GM21786 (cell line): ENCODE measurements around the gene COL6A2.

Source experiments
- ATAC-seq: cut with Tn5 transposase; IDR thresholded peaks from one replicate; pipeline ENCODE4 v1.9.1; 2021; ENCODE audit not compliant: unreplicated experiment

Gene COL6A2

GRCh38 chr21:46124926-46125845 lies 27.3 kb downstream of the COL6A2 start:
- ATAC-seq = no peak

GRCh38 chr21:46125846-46126301 lies 28.0 kb downstream of the COL6A2 start:
- no peak for ATAC-seq

- ATAC-seq = no peak
Observed at GRCh38 chr21:46126309-46127238, 28.7 kb downstream of the COL6A2 start.

- ATAC-seq = no peak
Observed at GRCh38 chr21:46127239-46128105, 29.6 kb downstream of the COL6A2 start.

GRCh38 chr21:46128106-46128932 lies 30.4 kb downstream of the COL6A2 start:
- no peak for ATAC-seq

- no peak for ATAC-seq
Observed at GRCh38 chr21:46128933-46129571, 31.1 kb downstream of the COL6A2 start.

- no peak for ATAC-seq
Observed at GRCh38 chr21:46129846-46130651, 32.1 kb downstream of the COL6A2 start.

- no peak for ATAC-seq
Observed at GRCh38 chr21:46130831-46131587, 33.1 kb downstream of the COL6A2 start.

- ATAC-seq = no peak
Observed at GRCh38 chr21:46131588-46131837, 33.6 kb downstream of the COL6A2 start.

GRCh38 chr21:46131838-46132651 lies 34.1 kb downstream of the COL6A2 start:
- ATAC-seq = no peak

- no peak for ATAC-seq
Observed at GRCh38 chr21:46135782-46136395, 38.0 kb downstream of the COL6A2 start.

- ATAC-seq = no peak
Observed at GRCh38 chr21:46136739-46137349, 38.9 kb downstream of the COL6A2 start.

- ATAC-seq = no peak
Observed at GRCh38 chr21:46137908-46138307, 40.0 kb downstream of the COL6A2 start.

- ATAC-seq = no peak
Observed at GRCh38 chr21:46138383-46138970, 40.6 kb downstream of the COL6A2 start.

GRCh38 chr21:46139686-46140085 lies 41.8 kb downstream of the COL6A2 start:
- ATAC-seq = no peak
